Upper lobe of right lung (tissue), 1 donor: ENCODE data around the gene EXD3. TPM values are rescaled to one million over a fixed set of nuclear protein-coding genes. Genes with fewer than 3 reads are reported as not detected.
"Not testable (repeated sequence)": the region's sequence is repeated elsewhere in the genome, so short reads cannot be mapped to it uniquely, and the experiment has no call there.

Experiments
- ATAC-seq: fragments of 200-7000 bp; cut with Tn5 transposase; one replicate; pipeline ENCODE4 v1.9.1; 2020; ENCODE audit warnings: mild to moderate bottlenecking, moderate library complexity
- DNase-seq: peaks from one replicate; pipeline ENCODE4 v3.0.0-alpha.2; 2020
- H3K27ac ChIP-seq: fragments of 200-600 bp; one replicate; pipeline ENCODE4 v1.8.0; 2022
- H3K27me3 ChIP-seq: fragments of 200-600 bp; one replicate; pipeline ENCODE4 v1.8.0; 2022; ENCODE audit warnings: mild to moderate bottlenecking
- H3K36me3 ChIP-seq: fragments of 200-600 bp; one replicate; pipeline ENCODE4 v1.8.0; 2022
- H3K4me1 ChIP-seq: fragments of 200-600 bp; one replicate; pipeline ENCODE4 v1.8.0; 2022
- H3K4me3 ChIP-seq: fragments of 200-600 bp; one replicate; pipeline ENCODE4 v1.8.0; 2022; ENCODE audit warnings: mild to moderate bottlenecking
- H3K9me3 ChIP-seq: fragments of 200-600 bp; one replicate; pipeline ENCODE4 v1.8.0; 2022
- intact Hi-C: fragments of 100-400 bp; cut with DNase I; formaldehyde crosslinking; loops from one replicate; pipeline ENCODE4 v1.11.0; 2022
- microRNA-seq: library from miRNA; unstranded; fragments of <30 nt; microRNA quantifications from one replicate; pipeline ENCODE4 v1.2.0, GENCODE V29; 2020; ENCODE audit warnings: borderline microRNAs expressed
- total RNA-seq: library from RNA; stranded (reverse); fragmentation: NEBNext Ultra II Directional; extraction: Animal tissue kit (Norgen Biotek cat#: 25700); gene quantifications from one replicate; pipeline ENCODE4 v1.2.1, GENCODE V29; 2021
- TF ChIP-seq, protein P1 (sequence below): fragments of 200-600 bp; IDR thresholded peaks from one replicate; pipeline ENCODE4 v1.8.0; 2022; ENCODE audit warnings: antibody characterized with exemption
- donor health status: DM: no; HTN: yes; CAD: no; lungs with severe emphysema.

Gene EXD3
- total RNA-seq, 1 donor from 2014 or later, result 27.3 TPM

DNA sequence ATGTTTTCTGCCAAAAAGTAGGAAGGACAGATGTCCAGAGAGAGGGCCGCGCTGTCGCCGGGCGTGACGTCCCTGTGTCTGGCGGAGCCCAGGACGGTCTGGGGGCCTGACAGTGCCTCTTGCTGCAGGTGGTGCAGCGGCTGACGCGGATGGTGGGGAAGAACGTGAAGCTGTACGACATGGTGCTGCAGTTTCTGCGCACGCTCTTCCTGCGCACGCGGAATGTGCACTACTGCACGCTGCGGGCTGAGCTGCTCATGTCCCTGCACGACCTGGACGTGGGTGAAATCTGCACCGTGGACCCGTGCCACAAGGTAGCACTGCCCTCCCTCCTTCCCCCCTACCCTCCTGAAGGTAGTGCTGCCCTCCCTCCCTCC lies 160.1 kb downstream of the EXD3 start:
- DNase-seq, result peak; percentile 63
- Histone ChIP-seq H3K4me3 (no peak overlapping the region), H3K36me3 (peaks cover 45% of the 10 kb centered on the region), H3K27me3 (no peaks in the 10 kb centered on the region), H3K27ac (no peak overlapping the region), H3K4me1 (peaks cover 3% of the 10 kb centered on the region), H3K9me3 (no peaks in the 10 kb centered on the region)
- TF ChIP-seq, protein P1, sequence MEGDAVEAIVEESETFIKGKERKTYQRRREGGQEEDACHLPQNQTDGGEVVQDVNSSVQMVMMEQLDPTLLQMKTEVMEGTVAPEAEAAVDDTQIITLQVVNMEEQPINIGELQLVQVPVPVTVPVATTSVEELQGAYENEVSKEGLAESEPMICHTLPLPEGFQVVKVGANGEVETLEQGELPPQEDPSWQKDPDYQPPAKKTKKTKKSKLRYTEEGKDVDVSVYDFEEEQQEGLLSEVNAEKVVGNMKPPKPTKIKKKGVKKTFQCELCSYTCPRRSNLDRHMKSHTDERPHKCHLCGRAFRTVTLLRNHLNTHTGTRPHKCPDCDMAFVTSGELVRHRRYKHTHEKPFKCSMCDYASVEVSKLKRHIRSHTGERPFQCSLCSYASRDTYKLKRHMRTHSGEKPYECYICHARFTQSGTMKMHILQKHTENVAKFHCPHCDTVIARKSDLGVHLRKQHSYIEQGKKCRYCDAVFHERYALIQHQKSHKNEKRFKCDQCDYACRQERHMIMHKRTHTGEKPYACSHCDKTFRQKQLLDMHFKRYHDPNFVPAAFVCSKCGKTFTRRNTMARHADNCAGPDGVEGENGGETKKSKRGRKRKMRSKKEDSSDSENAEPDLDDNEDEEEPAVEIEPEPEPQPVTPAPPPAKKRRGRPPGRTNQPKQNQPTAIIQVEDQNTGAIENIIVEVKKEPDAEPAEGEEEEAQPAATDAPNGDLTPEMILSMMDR, result no peak
- ATAC-seq, result no peak
- intact Hi-C loops, result no loop called here

DNA sequence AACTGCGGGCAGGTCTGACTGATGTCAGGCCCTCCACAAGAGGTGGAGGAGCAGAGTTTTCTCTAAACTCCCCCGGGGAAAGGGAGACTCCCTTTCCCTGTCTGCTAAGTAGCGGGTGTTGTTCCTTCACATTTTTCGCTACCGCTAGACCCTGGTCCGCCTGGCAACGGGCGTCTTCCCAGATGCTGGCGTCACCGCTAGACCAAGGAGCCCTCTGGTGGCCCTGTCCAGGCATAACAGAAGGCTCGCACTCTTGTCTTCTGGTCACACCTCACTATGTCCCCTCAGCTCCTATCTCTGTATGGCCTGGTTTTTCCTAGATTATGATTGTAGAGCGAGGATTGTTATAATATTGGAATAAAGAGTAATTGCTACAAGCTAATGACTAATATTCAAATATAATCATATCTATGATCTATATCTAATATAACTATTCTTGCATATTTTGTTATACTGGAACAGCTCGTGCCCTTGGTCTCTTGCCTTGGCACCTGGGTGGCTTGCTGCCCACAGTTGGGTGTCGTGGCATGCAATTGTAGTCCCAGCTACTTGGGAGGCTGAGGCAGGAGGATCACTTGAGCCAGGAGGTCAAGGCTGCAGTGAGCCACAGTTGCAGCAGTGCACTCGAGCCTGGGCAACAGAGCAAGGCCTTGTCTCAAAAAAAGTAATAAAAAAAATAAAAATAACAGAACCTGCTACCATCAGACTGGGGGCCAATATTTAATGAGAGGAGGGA lies 160.6 kb downstream of the EXD3 start:
- DNase-seq, result peak; percentile 65
- not testable (repeated sequence) for ATAC-seq

More for the DNA sequence above, 160.6 kb downstream of the EXD3 start:
- H3K27me3 ChIP-seq, H3K4me1 ChIP-seq, H3K27ac ChIP-seq, H3K4me3 ChIP-seq, intact Hi-C loops, H3K9me3 ChIP-seq: not testable (repeated sequence)
- H3K36me3 ChIP-seq, result peaks cover 42% of the 10 kb centered on the region
- TF ChIP-seq, protein P1, result peak; percentile 63

Small RNA genes lying within 50 kb of the gene (microRNA-seq; reads per million reads assigned to microRNA genes)
- gene MIR7114, result not detected

Other genes starting within 250 kb of the EXD3 start
- 51.4 TPM for gene ANAPC2, start 234.6 kb downstream of the EXD3 start, total RNA-seq
- gene SSNA1, start 234.5 kb downstream of the EXD3 start, total RNA-seq, result 55.5 TPM
- 22.3 TPM for gene TPRN, start 222.4 kb downstream of the EXD3 start, total RNA-seq
- 28.7 TPM for gene TMEM203, start 217.5 kb downstream of the EXD3 start, total RNA-seq
- gene NDOR1, start 217.5 kb downstream of the EXD3 start, total RNA-seq, result 16.7 TPM
- gene RNF208, start 200.9 kb downstream of the EXD3 start, total RNA-seq, result 6.7 TPM
- gene CYSRT1, start 198.0 kb downstream of the EXD3 start, total RNA-seq, result 0.41 TPM
- 0.35 TPM for gene RNF224, start 195.7 kb downstream of the EXD3 start, total RNA-seq
- gene SLC34A3, start 192.3 kb downstream of the EXD3 start, total RNA-seq, result 0.23 TPM
- gene TUBB4B, start 181.9 kb downstream of the EXD3 start, total RNA-seq, result 191 TPM
- gene STPG3, start 171.9 kb downstream of the EXD3 start, total RNA-seq, result not detected
- 47.2 TPM for gene NELFB, start 167.8 kb downstream of the EXD3 start, total RNA-seq
- 27.4 TPM for gene TOR4A, start 145.4 kb downstream of the EXD3 start, total RNA-seq
- 21.5 TPM for gene NRARP, start 120.9 kb downstream of the EXD3 start, total RNA-seq
- gene NOXA1, start 231 bp upstream of the EXD3 start, total RNA-seq, result 6.5 TPM
- not detected for gene ENTPD8, start 18.2 kb upstream of the EXD3 start, total RNA-seq
- gene NSMF, start 36.2 kb upstream of the EXD3 start, total RNA-seq, result 23.9 TPM
- 13.7 TPM for gene PNPLA7, start 127.2 kb upstream of the EXD3 start, total RNA-seq
- 41.6 TPM for gene MRPL41, start 128.7 kb upstream of the EXD3 start, total RNA-seq
- gene DPH7, start 155.8 kb upstream of the EXD3 start, total RNA-seq, result 30.2 TPM
- 18.3 TPM for gene ZMYND19, start 167.3 kb upstream of the EXD3 start, total RNA-seq
- gene ARRDC1, start 182.5 kb upstream of the EXD3 start, total RNA-seq, result 69.1 TPM
- gene EHMT1, start 195.8 kb upstream of the EXD3 start, total RNA-seq, result 82.7 TPM